Spleen (tissue), 11 donors: ENCODE data around the gene GRIK5. TPM values are rescaled to one million over a fixed set of nuclear protein-coding genes. Genes with fewer than 3 reads are reported as not detected.
A peak's percentile ranks its signal among the peaks of the same experiment; 100 is the strongest.

Source experiments
- DNase-seq: peaks from one replicate; pipeline ENCODE4 v3.0.0-alpha.2; 2020
- H3K27ac ChIP-seq, 8 donors: fragments of 200-600 bp; sonication (generic) in 7 of 8; 1 replicate in 4 of 8; 2 replicates in 4 of 8; pipeline versions ENCODE4 v1.5.0 to v1.8.0; 2016 to 2021; ENCODE audit warnings: inconsistent platforms in 4 of 8, mild to moderate bottlenecking in 4 of 8, moderate library complexity in 1 of 8
- H3K27me3 ChIP-seq, 7 donors: fragments of 200-600 bp; sonication (generic) in 6 of 7; replicated peaks in 1 of 7; 1 replicate in 4 of 7; 2 replicates in 3 of 7; pipeline versions ENCODE4 v1.5.0 to v1.8.0; 2016 to 2021; ENCODE audit warnings: inconsistent platforms in 3 of 7, mild to moderate bottlenecking in 1 of 7
- H3K36me3 ChIP-seq, 6 donors: fragments of 200-600 bp; sonication (generic) in 5 of 6; 1 replicate in 4 of 6; 2 replicates in 2 of 6; pipeline versions ENCODE4 v1.5.0 to v1.8.0; 2016 to 2021; ENCODE audit warnings: inconsistent platforms in 2 of 6
- H3K4me1 ChIP-seq, 6 donors: fragments of 200-600 bp; sonication (generic) in 5 of 6; 1 replicate in 3 of 6; 2 replicates in 3 of 6; pipeline versions ENCODE4 v1.5.0 to v1.8.0; 2016 to 2021; ENCODE audit warnings: inconsistent platforms in 3 of 6
- H3K4me3 ChIP-seq, 8 donors: fragments of 200-600 bp; sonication (generic) in 7 of 8; 1 replicate in 4 of 8; 2 replicates in 4 of 8; pipeline versions ENCODE4 v1.5.0 to v1.8.0; 2016 to 2021; ENCODE audit warnings: inconsistent platforms in 4 of 8, mild to moderate bottlenecking in 4 of 8, moderate library complexity in 2 of 8
- H3K9me3 ChIP-seq, 8 donors: fragments of 200-600 bp; sonication (generic) in 7 of 8; 1 replicate in 4 of 8; 2 replicates in 4 of 8; pipeline versions ENCODE4 v1.5.0 to v1.8.0; 2016 to 2021; ENCODE audit warnings: inconsistent platforms in 4 of 8
- CTCF ChIP-seq, 11 experiments: fragments of 200-600 bp in 7 of 11; fragments of 450-650 bp in 4 of 11; sonication (generic) in 4 of 11; IDR thresholded peaks in 8 of 11; conservative IDR thresholded peaks in 3 of 11; 1 replicate in 7 of 11; 2 replicates in 4 of 11; pipeline versions ENCODE4 v1.4.0 to v1.8.0; 2016 to 2021; ENCODE audit warnings: antibody characterized with exemption in 11 of 11, inconsistent platforms in 4 of 11, mild to moderate bottlenecking in 1 of 11
- POLR2A ChIP-seq, 3 donors: fragments of 450-650 bp; IDR thresholded peaks; one replicate each; pipeline ENCODE4 v1.5.1; 2017; ENCODE audit warnings: antibody characterized with exemption in 3 of 3, mild to moderate bottlenecking in 1 of 3
- POLR2AphosphoS5 ChIP-seq, 3 donors: sonication (generic); formaldehyde crosslinking; IDR thresholded peaks; one replicate each; pipeline ENCODE4 v1.5.1; 2017; ENCODE audit warnings: antibody characterized with exemption in 3 of 3
- WGBS, 5 donors: extraction: QIAGEN DNeasy Blood & Tissue Kit in 3 of 5; methylation state at CpG; one replicate each; pipeline versions ENCODE4 v1.1.5 to v1.1.7; 2013 to 2018; 5-methylcytosine and 5-hydroxymethylcytosine counted together
- intact Hi-C: fragments of 100-400 bp; cut with DNase I; formaldehyde crosslinking; loops from one replicate; pipeline ENCODE4 v1.15.0; 2023; ENCODE audit warnings: low total_unique reads
- polyA plus RNA-seq, 3 donors: library from polyadenylated mRNA; stranded (reverse); fragments of 200-250 nt; gene quantifications; one replicate each; pipeline ENCODE4 v1.2.1, GENCODE V29; 2013
- total RNA-seq, 7 donors: library from RNA; depleted of rRNA in 3 of 7; stranded (reverse); fragments of >200 nt in 3 of 7; fragmentation: NEBNext Ultra II Directional in 4 of 7; extraction: Animal tissue kit (Norgen Biotek cat#: 25700) in 4 of 7; gene quantifications; one replicate each; pipeline versions ENCODE4 v1.1.0 to v1.2.1, GENCODE V29; 2016 to 2021
- donor health status: healthy with polysubstance abuse.
- donor health status: DM: no; HTN: no; CAD: no; lungs with moderate emphysema.
- donor health status: DM: no; HTN: no; CAD: no.
- donor health status: Bipolar disorder and iron deficiency.
- donor health status: healthy.
- donor health status: DM: no; HTN: no; CAD: no.
- donor health status: DM: yes; HTN: yes; CAD: no.

Gene GRIK5
- total and polyA plus RNA-seq, 10 donors: 0.94 to 4.7 (median 2.1) TPM

- 83 to 92% (median 86%) methylated on average over 4 of the region's 4 CpGs for WGBS, 5 donors
- Histone ChIP-seq H3K4me3 (no peak overlapping the region), H3K27ac (peak overlapping the region in 5 of 8 donors; percentile 14 to 92 (median 81)), H3K27me3 (no peaks in the 10 kb centered on the region), H3K36me3 (peaks cover 0 to 75% (median 15%) of the 10 kb centered on the region in 6 donors), H3K4me1 (peaks cover 13 to 100% (median 60%) of the 10 kb centered on the region in 6 donors), H3K9me3 (no peaks in the 10 kb centered on the region)
- DNase-seq: no peak
- intact Hi-C loops: no loop called here
- TF ChIP-seq POLR2AphosphoS5 (IDR thresholded peaks at IDR 0.05) (no peak), POLR2A (IDR thresholded peaks at IDR 0.05) (no peak)
Observed at GRCh38 chr19:42115705-42116104, 45.7 kb upstream of the GRIK5 start.

- peak overlapping the region in 7 of 8 donors; percentile 4 to 92 (median 76) for H3K27ac ChIP-seq
- H3K9me3 ChIP-seq: no peaks in the 10 kb centered on the region
- H3K4me3 ChIP-seq: no peak overlapping the region
- H3K27me3 ChIP-seq: no peaks in the 10 kb centered on the region
- WGBS, 5 donors: 51 to 62% (median 58%) methylated on average over 4 of the region's 4 CpGs
- peaks cover 0 to 80% (median 15%) of the 10 kb centered on the region in 6 donors for H3K36me3 ChIP-seq
- peaks cover 10 to 100% (median 55%) of the 10 kb centered on the region in 6 donors for H3K4me1 ChIP-seq
- DNase-seq: no peak
- intact Hi-C loops: no loop called here
- TF ChIP-seq POLR2AphosphoS5 (IDR thresholded peaks at IDR 0.05) (no peak), CTCF (IDR thresholded peaks at IDR 0.05 in 8 of 11, conservative IDR thresholded peaks at IDR 0.05 in 3 of 11) (no peak), POLR2A (IDR thresholded peaks at IDR 0.05) (no peak)
Observed at GRCh38 chr19:42115219-42115618, 45.2 kb upstream of the GRIK5 start.

- Histone ChIP-seq H3K27me3 (no peaks in the 10 kb centered on the region), H3K4me3 (peak overlapping the region in 2 of 8 donors; percentile 19 to 44), H3K9me3 (no peaks in the 10 kb centered on the region), H3K27ac (peak overlapping the region in 6 of 8 donors; percentile 46 to 92 (median 78)), H3K4me1 (peaks cover 10 to 100% (median 57%) of the 10 kb centered on the region in 6 donors), H3K36me3 (peaks cover 0 to 82% (median 15%) of the 10 kb centered on the region in 6 donors)
- TF ChIP-seq CTCF (IDR thresholded peaks at IDR 0.05 in 8 of 11, conservative IDR thresholded peaks at IDR 0.05 in 3 of 11) (no peak), POLR2AphosphoS5 (IDR thresholded peaks at IDR 0.05) (peak in 2 of 3 donors; percentile 42 to 45), POLR2A (IDR thresholded peaks at IDR 0.05) (no peak)
- intact Hi-C loops: no loop called here
- WGBS, 5 donors: 47 to 74% (median 55%) methylated on average over 7 of the region's 7 CpGs
- DNase-seq: peak; percentile 87
Observed at GRCh38 chr19:42114412-42114811, 44.4 kb upstream of the GRIK5 start.

- Histone ChIP-seq H3K9me3 (no peaks in the 10 kb centered on the region), H3K36me3 (peaks cover 0 to 87% (median 15%) of the 10 kb centered on the region in 6 donors), H3K4me3 (peak overlapping the region in 2 of 8 donors; percentile 19 to 44), H3K27me3 (no peaks in the 10 kb centered on the region), H3K4me1 (peaks cover 10 to 100% (median 63%) of the 10 kb centered on the region in 6 donors), H3K27ac (peak overlapping the region in 6 of 8 donors; percentile 46 to 92 (median 78))
- TF ChIP-seq POLR2A (IDR thresholded peaks at IDR 0.05) (no peak), POLR2AphosphoS5 (IDR thresholded peaks at IDR 0.05) (peak in 2 of 3 donors; percentile 35 to 53), CTCF (IDR thresholded peaks at IDR 0.05 in 8 of 11, conservative IDR thresholded peaks at IDR 0.05 in 3 of 11) (peak in 2 of 11 experiments; percentile 6 to 13)
- 45 to 60% (median 48%) methylated on average over 10 of the region's 10 CpGs for WGBS, 5 donors
- peak; percentile 89 for DNase-seq
- intact Hi-C loops: no loop called here
Observed at GRCh38 chr19:42113641-42114348, 43.8 kb upstream of the GRIK5 start.
